ENCODE results near the gene HOXC12. TPM values are rescaled to one million over a fixed set of nuclear protein-coding genes. Genes with fewer than 3 reads are reported as not detected.
A peak's percentile ranks its signal among the peaks of the same experiment; 100 is the strongest.

The HOXC12 gene
- total RNA-seq, 2 experiments from 2014 or later, result not detected

DNA sequence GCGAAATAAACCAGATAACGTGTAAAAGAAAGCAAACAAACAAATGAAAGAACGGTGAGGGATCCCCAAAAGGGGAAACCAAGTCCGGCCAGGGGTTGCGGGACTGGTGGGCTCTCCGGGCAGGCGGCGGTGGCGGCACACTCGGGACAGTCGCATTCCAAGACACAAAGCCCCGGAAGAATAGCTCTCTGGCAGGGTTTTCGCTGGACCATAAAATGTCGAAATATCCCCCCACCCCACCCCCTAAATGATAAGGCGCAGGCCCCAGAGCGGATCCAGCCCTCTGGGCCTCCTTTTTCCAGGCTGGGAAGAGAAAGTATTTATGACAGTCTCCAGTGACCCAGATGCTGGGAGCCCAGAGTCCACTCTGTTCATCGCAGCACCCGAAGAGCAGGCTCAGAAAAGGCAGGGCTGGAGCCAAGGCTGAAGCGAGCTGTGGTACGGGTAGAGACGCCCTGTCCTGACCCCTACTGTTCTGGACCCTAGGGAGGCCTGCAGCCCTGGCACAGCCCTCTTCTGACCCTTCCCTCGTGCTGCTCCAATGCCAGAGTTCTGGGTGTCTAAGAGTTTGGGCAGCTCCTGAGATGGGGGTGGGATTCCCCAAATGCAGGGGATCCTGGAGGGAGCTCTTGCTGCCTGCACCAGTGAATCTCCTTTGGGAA is 52.0 kb downstream of the HOXC12 start:
- BruUV-seq (replicated peaks), result no TSS peak
- peak overlapping the region; percentile 70 for H3K4me2 ChIP-seq (ENCODE audit: low read length)
- no peak for DNase-seq (ENCODE audit: low spot score)
- TF ChIP-seq, protein P1, sequence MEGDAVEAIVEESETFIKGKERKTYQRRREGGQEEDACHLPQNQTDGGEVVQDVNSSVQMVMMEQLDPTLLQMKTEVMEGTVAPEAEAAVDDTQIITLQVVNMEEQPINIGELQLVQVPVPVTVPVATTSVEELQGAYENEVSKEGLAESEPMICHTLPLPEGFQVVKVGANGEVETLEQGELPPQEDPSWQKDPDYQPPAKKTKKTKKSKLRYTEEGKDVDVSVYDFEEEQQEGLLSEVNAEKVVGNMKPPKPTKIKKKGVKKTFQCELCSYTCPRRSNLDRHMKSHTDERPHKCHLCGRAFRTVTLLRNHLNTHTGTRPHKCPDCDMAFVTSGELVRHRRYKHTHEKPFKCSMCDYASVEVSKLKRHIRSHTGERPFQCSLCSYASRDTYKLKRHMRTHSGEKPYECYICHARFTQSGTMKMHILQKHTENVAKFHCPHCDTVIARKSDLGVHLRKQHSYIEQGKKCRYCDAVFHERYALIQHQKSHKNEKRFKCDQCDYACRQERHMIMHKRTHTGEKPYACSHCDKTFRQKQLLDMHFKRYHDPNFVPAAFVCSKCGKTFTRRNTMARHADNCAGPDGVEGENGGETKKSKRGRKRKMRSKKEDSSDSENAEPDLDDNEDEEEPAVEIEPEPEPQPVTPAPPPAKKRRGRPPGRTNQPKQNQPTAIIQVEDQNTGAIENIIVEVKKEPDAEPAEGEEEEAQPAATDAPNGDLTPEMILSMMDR (conservative IDR thresholded peaks at IDR 0.05; ENCODE audit: low read length), result no peak
- TF ChIP-seq EZH2phosphoT487 (IDR thresholded peaks at IDR 0.05; ENCODE audit: borderline replicate concordance, low read depth, low read length), result no peak
- intact Hi-C loops (cut with micrococcal nuclease; ENCODE audit: unreplicated experiment), result loop anchor here (1.0 to 2.0 kb wide), 6 partner anchors 26 to 210 kb away; no protein-coding TSS in a partner anchor
- no peaks in the 10 kb centered on the region for H3K79me2 ChIP-seq (ENCODE audit: insufficient read depth, low read depth, low read length)
- peak overlapping the region; percentile 77; the same call in 1 of the 2 replicates for H2AFZ ChIP-seq (ENCODE audit: low read length)
- H3K27ac ChIP-seq (ENCODE audit: low read depth, low read length, poor library complexity, severe bottlenecking), result no peak overlapping the region
- CTCF ChIA-PET (ENCODE audit: unreplicated experiment), result interaction anchor here (0.6 kb wide), 2 partner anchors 16 to 26 kb away, joined by 3 read pairs; no protein-coding TSS in a partner anchor
- H3K9me3 ChIP-seq (ENCODE audit: low read length), result no peaks in the 10 kb centered on the region
- no peaks in the 10 kb centered on the region for H3K9me2 ChIP-seq (ENCODE audit: insufficient read depth, low read length)
- H3K36me3 ChIP-seq (ENCODE audit: insufficient read depth, low read length), result no peaks in the 10 kb centered on the region
- POLR2A ChIA-PET, result interaction anchor here (0.9 to 1.6 kb wide), 4 partner anchors 10 to 59 kb away, joined by 3 to 4 read pairs (median 4); partner anchors contain the start of gene HOXC4
- no peaks in the 10 kb centered on the region for H4K20me1 ChIP-seq (ENCODE audit: insufficient read depth, low read length)
- peak overlapping the region; percentile 44 for H3K4me3 ChIP-seq (ENCODE audit: low read depth, low read length, poor library complexity, severe bottlenecking)
- peaks cover 35% of the 10 kb centered on the region for H3K4me1 ChIP-seq (ENCODE audit: insufficient read depth, low read length, poor library complexity, severe bottlenecking)

DNA sequence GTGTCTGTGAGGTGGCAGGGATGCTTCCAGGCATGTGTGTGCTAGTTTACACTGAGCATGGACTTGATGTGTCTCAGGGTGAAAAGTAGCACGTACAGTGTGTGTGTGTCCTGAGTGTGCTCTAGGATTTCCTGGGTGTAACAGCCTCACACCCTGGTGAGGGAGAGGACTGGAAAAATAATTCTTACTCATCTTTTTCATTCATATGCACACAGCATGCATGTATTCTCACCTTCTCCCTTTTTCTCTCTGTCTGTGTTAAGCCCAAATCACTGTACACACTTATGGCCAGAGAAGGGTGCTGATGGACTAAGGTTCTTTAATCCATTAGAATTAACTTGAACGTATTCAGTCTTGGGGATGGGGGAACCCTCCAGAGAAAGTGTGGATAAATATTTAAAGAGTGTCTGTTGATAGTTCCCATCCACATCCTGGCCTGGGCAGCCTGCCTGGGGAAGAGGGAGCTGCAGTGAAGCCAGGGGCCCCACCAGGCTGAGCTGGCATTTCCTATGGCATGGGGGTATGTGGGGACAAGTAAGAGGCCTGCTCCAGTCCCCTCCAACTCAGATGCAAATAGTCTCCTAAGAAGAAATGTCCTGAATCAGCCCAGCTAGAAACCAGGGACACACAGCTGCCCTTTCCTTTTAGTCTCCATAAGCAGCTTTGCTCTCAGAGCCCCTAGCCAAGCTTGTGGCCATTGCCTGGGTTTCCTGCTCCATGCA is 53.0 kb downstream of the HOXC12 start:
- TF ChIP-seq, protein P1 (conservative IDR thresholded peaks at IDR 0.05; ENCODE audit: low read length), result no peak
- TF ChIP-seq EZH2phosphoT487 (IDR thresholded peaks at IDR 0.05; ENCODE audit: borderline replicate concordance, low read depth, low read length), result no peak
- Histone ChIP-seq H2AFZ (ENCODE audit: low read length) (no peak overlapping the region), H3K79me2 (ENCODE audit: insufficient read depth, low read depth, low read length) (no peaks in the 10 kb centered on the region), H3K27ac (ENCODE audit: low read depth, low read length, poor library complexity, severe bottlenecking) (no peak overlapping the region), H3K4me3 (ENCODE audit: low read depth, low read length, poor library complexity, severe bottlenecking) (no peak overlapping the region), H3K9me3 (ENCODE audit: low read length) (no peaks in the 10 kb centered on the region), H4K20me1 (ENCODE audit: insufficient read depth, low read length) (no peaks in the 10 kb centered on the region), H3K4me2 (ENCODE audit: low read length) (no peak overlapping the region), H3K36me3 (ENCODE audit: insufficient read depth, low read length) (no peaks in the 10 kb centered on the region), H3K9me2 (ENCODE audit: insufficient read depth, low read length) (no peaks in the 10 kb centered on the region), H3K4me1 (ENCODE audit: insufficient read depth, low read length, poor library complexity, severe bottlenecking) (peaks cover 38% of the 10 kb centered on the region)
- ChIA-PET POLR2A (interaction anchor here (1.4 to 1.6 kb wide), 2 partner anchors 10 to 46 kb away, joined by 4 read pairs; partner anchors contain the start of gene HOXC4), CTCF (ENCODE audit: unreplicated experiment) (interaction anchor here (0.5 to 0.6 kb wide), 2 partner anchors 152 to 255 kb away, joined by 3 to 4 read pairs; no protein-coding TSS in a partner anchor)
- intact Hi-C loops (cut with micrococcal nuclease; ENCODE audit: unreplicated experiment), result loop anchor here (2.0 kb wide), 1 partner anchor 209 kb away; no protein-coding TSS in a partner anchor
- no TSS peak for BruUV-seq (replicated peaks)
- DNase-seq (ENCODE audit: low spot score), result no peak

Measured in OCI-LY7 (cell line).